Smooth muscle cell (in vitro differentiated cells): Measurements from ENCODE around the gene TAF1C. TPM values are rescaled to one million over a fixed set of nuclear protein-coding genes. Genes with fewer than 3 reads are reported as not detected.

Experiments used
- DNase-seq: peaks from one replicate; lab custom pipeline; 2025; ENCODE audit not compliant: unreplicated experiment; lab: John Stamatoyannopoulos, UW
- H2AFZ ChIP-seq: fragments of 200-600 bp; sonication (generic); 2 replicates; pipeline ENCODE4 v1.6.0; 2016; ENCODE audit warnings: antibody characterized with exemption, low read depth, mild to moderate bottlenecking
- H3F3A ChIP-seq: fragments of 200-600 bp; sonication (generic); 2 replicates; pipeline ENCODE4 v1.6.0; 2017; ENCODE audit warnings: antibody characterized with exemption, low read depth
- H3K27ac ChIP-seq: fragments of 200-600 bp; sonication (generic); 2 replicates; pipeline ENCODE4 v1.5.1; 2016; ENCODE audit warnings: low read depth, mild to moderate bottlenecking
- H3K27me3 ChIP-seq: fragments of 200-600 bp; sonication (generic); 2 replicates; pipeline ENCODE4 v1.6.1; 2016; ENCODE audit warnings: low read depth, mild to moderate bottlenecking
- H3K36me3 ChIP-seq: fragments of 200-600 bp; sonication (generic); 2 replicates; pipeline ENCODE4 v1.5.1; 2016; ENCODE audit warnings: low read depth
- H3K4me1 ChIP-seq: fragments of 200-600 bp; sonication (generic); 2 replicates; pipeline ENCODE4 v1.5.1; 2016; ENCODE audit warnings: low read depth
- H3K4me2 ChIP-seq: fragments of 200-600 bp; sonication (generic); 2 replicates; pipeline ENCODE4 v1.6.0; 2016; ENCODE audit warnings: mild to moderate bottlenecking
- H3K4me3 ChIP-seq: fragments of 200-600 bp; sonication (generic); 2 replicates; pipeline ENCODE4 v1.5.1; 2016; ENCODE audit warnings: mild to moderate bottlenecking
- H3K79me2 ChIP-seq: fragments of 200-600 bp; sonication (generic); 2 replicates; pipeline ENCODE4 v1.6.0; 2016; ENCODE audit warnings: low read depth, mild to moderate bottlenecking
- H3K9ac ChIP-seq: fragments of 200-600 bp; sonication (generic); 2 replicates; pipeline ENCODE4 v1.6.0; 2016; ENCODE audit warnings: low read depth
- H3K9me3 ChIP-seq: fragments of 200-600 bp; sonication (generic); replicated peaks from 2 replicates; pipeline ENCODE4 v1.5.1; 2016; ENCODE audit warnings: low read depth
- H4K20me1 ChIP-seq: fragments of 200-600 bp; sonication (generic); 2 replicates; pipeline ENCODE4 v1.6.0; 2016; ENCODE audit warnings: low read depth
- WGBS: methylation state at CpG from one replicate; pipeline ENCODE4 v1.1.7; 2016; ENCODE audit warnings: low lambda C conversion rate; 5-methylcytosine and 5-hydroxymethylcytosine counted together
- polyA plus RNA-seq: library from polyadenylated mRNA; unstranded; fragments of >200 nt; fragmentation: Nextera tagmentation; extraction: Ambion mirVana; gene quantifications from 2 replicates; pipeline ENCODE4 v1.2.1, GENCODE V29; 2016
- total RNA-seq: library from RNA; depleted of rRNA; stranded (reverse); fragments of >200 nt; gene quantifications from 2 replicates; pipeline ENCODE4 v1.2.3, GENCODE V29; 2014
- TF ChIP-seq, protein P1 (sequence below): fragments of 200-600 bp; sonication (generic); IDR thresholded peaks from 2 replicates; pipeline ENCODE4 v1.5.1; 2017; ENCODE audit warnings: borderline replicate concordance, mild to moderate bottlenecking, antibody characterized with exemption; ENCODE audit not compliant: insufficient read depth, poor library complexity, severe bottlenecking

Gene TAF1C
- total and polyA plus RNA-seq, 2 experiments from 2014 or later: 17.1 to 35.5 TPM

- peaks cover 65% of the 10 kb centered on the region for H3K79me2 ChIP-seq
- peaks cover 73% of the 10 kb centered on the region for H4K20me1 ChIP-seq
- H3F3A ChIP-seq: peaks cover 5% of the 10 kb centered on the region
- peak overlapping the region; percentile 61 for H3K4me2 ChIP-seq
- H3K36me3 ChIP-seq: no peaks in the 10 kb centered on the region
- no peak for DNase-seq
- 59% methylated on average over 14 of the region's 14 CpGs for WGBS
- H3K27me3 ChIP-seq: no peaks in the 10 kb centered on the region
- H3K4me3 ChIP-seq: no peak overlapping the region
- H2AFZ ChIP-seq: no peak overlapping the region
- H3K4me1 ChIP-seq: peaks cover 23% of the 10 kb centered on the region
- H3K27ac ChIP-seq: peak overlapping the region; percentile 53
- TF ChIP-seq, protein P1, sequence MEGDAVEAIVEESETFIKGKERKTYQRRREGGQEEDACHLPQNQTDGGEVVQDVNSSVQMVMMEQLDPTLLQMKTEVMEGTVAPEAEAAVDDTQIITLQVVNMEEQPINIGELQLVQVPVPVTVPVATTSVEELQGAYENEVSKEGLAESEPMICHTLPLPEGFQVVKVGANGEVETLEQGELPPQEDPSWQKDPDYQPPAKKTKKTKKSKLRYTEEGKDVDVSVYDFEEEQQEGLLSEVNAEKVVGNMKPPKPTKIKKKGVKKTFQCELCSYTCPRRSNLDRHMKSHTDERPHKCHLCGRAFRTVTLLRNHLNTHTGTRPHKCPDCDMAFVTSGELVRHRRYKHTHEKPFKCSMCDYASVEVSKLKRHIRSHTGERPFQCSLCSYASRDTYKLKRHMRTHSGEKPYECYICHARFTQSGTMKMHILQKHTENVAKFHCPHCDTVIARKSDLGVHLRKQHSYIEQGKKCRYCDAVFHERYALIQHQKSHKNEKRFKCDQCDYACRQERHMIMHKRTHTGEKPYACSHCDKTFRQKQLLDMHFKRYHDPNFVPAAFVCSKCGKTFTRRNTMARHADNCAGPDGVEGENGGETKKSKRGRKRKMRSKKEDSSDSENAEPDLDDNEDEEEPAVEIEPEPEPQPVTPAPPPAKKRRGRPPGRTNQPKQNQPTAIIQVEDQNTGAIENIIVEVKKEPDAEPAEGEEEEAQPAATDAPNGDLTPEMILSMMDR: no peak
- H3K9ac ChIP-seq: no peak overlapping the region
- no peaks in the 10 kb centered on the region for H3K9me3 ChIP-seq
Observed at GRCh38 chr16:84138824-84139627, 47.8 kb downstream of the TAF1C start.

- TF ChIP-seq, protein P1: no peak
- Histone ChIP-seq H3K9me3 (no peaks in the 10 kb centered on the region), H3F3A (peaks cover 5% of the 10 kb centered on the region), H3K27me3 (no peaks in the 10 kb centered on the region), H3K9ac (no peak overlapping the region), H3K4me3 (no peak overlapping the region), H2AFZ (no peak overlapping the region), H3K4me1 (peaks cover 23% of the 10 kb centered on the region), H4K20me1 (peaks cover 74% of the 10 kb centered on the region), H3K27ac (peak overlapping the region; percentile 53), H3K4me2 (peak overlapping the region; percentile 61), H3K36me3 (no peaks in the 10 kb centered on the region), H3K79me2 (peaks cover 61% of the 10 kb centered on the region)
- DNase-seq: no peak
- 58% methylated on average over 2 of the region's 2 CpGs for WGBS
Observed at GRCh38 chr16:84138500-84138823, 48.4 kb downstream of the TAF1C start.

- Histone ChIP-seq H4K20me1 (peaks cover 73% of the 10 kb centered on the region), H3K27ac (no peak overlapping the region), H3K4me1 (peaks cover 28% of the 10 kb centered on the region), H2AFZ (no peak overlapping the region), H3K9ac (no peak overlapping the region), H3K27me3 (no peaks in the 10 kb centered on the region), H3K79me2 (peaks cover 55% of the 10 kb centered on the region), H3F3A (peaks cover 5% of the 10 kb centered on the region), H3K36me3 (no peaks in the 10 kb centered on the region), H3K4me3 (no peak overlapping the region), H3K4me2 (no peak overlapping the region), H3K9me3 (no peaks in the 10 kb centered on the region)
- DNase-seq: no peak
- WGBS: 87% methylated on average over 7 of the region's 7 CpGs
- TF ChIP-seq, protein P1: no peak
Observed at GRCh38 chr16:84137769-84138357, 49.0 kb downstream of the TAF1C start.
